H1 (cell line): ENCODE results near the gene RPS6KC1. TPM values are rescaled to one million over a fixed set of nuclear protein-coding genes. Genes with fewer than 3 reads are reported as not detected.

Source experiments
- CTCF ChIA-PET: fragments of 300-600 bp; sonication (Branson Sonifier 250); formaldehyde crosslinking; loops from one replicate; lab custom pipeline; 2021; ENCODE audit not compliant: partially characterized antibody; lab: Charles Lee
- POLR2A ChIA-PET: fragments of 300-600 bp; sonication (Branson Sonifier 250); formaldehyde crosslinking; loops from one replicate; lab custom pipeline; 2021; ENCODE audit warnings: inconsistent platforms; ENCODE audit not compliant: partially characterized antibody; lab: Charles Lee
- DNase-seq, 2 experiments: peaks; one replicate each; pipeline versions ENCODE4 v3.0.0 to v3.0.0-alpha.2; 2010 to 2022; ENCODE audit warnings: low spot score in 2 of 2, low read depth in 1 of 2, mixed read lengths in 1 of 2
- FAIRE-seq: peaks from 2 replicates; lab custom pipeline; 2011; peaks lifted over from hg19 to GRCh38; lab: Jason Lieb, UNC
- H2AFZ ChIP-seq: 2 replicates; pipeline ENCODE4 v1.8.1; 2012; ENCODE audit warnings: low read length, inconsistent platforms
- H2AK5ac ChIP-seq: 2 replicates; pipeline ENCODE4 v1.6.1; 2013; ENCODE audit warnings: low read depth, low read length
- H2BK120ac ChIP-seq: replicated peaks from 2 replicates; pipeline ENCODE3; 2013; ENCODE audit warnings: low read depth, low read length, inconsistent platforms
- H2BK12ac ChIP-seq: 2 replicates; pipeline ENCODE4 v1.6.1; 2013; ENCODE audit warnings: low read depth, low read length
- H2BK15ac ChIP-seq: 2 replicates; pipeline ENCODE4 v1.6.1; 2013; ENCODE audit warnings: low read length
- H2BK20ac ChIP-seq: 2 replicates; pipeline ENCODE4 v1.6.1; 2013; ENCODE audit warnings: low read length
- H2BK5ac ChIP-seq: 2 replicates; pipeline ENCODE4 v1.6.1; 2013; ENCODE audit warnings: low read depth, low read length
- H3K14ac ChIP-seq: 2 replicates; pipeline ENCODE4 v1.6.1; 2013; ENCODE audit warnings: inconsistent platforms; ENCODE audit not compliant: insufficient read length
- H3K18ac ChIP-seq: 2 replicates; pipeline ENCODE4 v1.6.1; 2013; ENCODE audit warnings: low read length; ENCODE audit errors: extremely low read depth
- H3K23ac ChIP-seq: 2 replicates; pipeline ENCODE4 v1.6.1; 2013; ENCODE audit warnings: inconsistent platforms; ENCODE audit not compliant: insufficient read length
- H3K23me2 ChIP-seq: 2 replicates; pipeline ENCODE4 v1.6.1; 2013; ENCODE audit warnings: low read depth, low read length
- H3K27ac ChIP-seq: 2 replicates; pipeline ENCODE4 v1.6.1; 2011; ENCODE audit warnings: low read depth, low read length, inconsistent platforms
- H3K27me3 ChIP-seq, 4 experiments: replicated peaks in 1 of 4; 1 replicate in 1 of 4; 2 replicates in 3 of 4; pipeline versions ENCODE4 v1.6.1 to v1.8.1; 2011 to 2013; ENCODE audit warnings: low read length in 3 of 4, mild to moderate bottlenecking in 3 of 4, inconsistent platforms in 2 of 4, mixed read lengths in 2 of 4, moderate library complexity in 1 of 4; ENCODE audit not compliant: control insufficient read depth in 3 of 4, insufficient read depth in 3 of 4; ENCODE audit errors: extremely low read depth in 1 of 4
- H3K36me3 ChIP-seq, 4 experiments: 2 replicates each; pipeline versions ENCODE4 v1.6.1 to v1.8.1; 2011 to 2013; ENCODE audit warnings: mild to moderate bottlenecking in 4 of 4, low read length in 3 of 4, moderate library complexity in 2 of 4, control low read depth in 1 of 4, inconsistent platforms in 1 of 4; ENCODE audit not compliant: insufficient read depth in 4 of 4, control insufficient read depth in 2 of 4
- H3K4ac ChIP-seq: replicated peaks from 2 replicates; pipeline ENCODE3; 2013; ENCODE audit warnings: low read length, low read depth, mixed read lengths, inconsistent platforms; ENCODE audit not compliant: insufficient read length
- H3K4me1 ChIP-seq, 4 experiments: replicated peaks in 1 of 4; 1 replicate in 1 of 4; 2 replicates in 3 of 4; pipeline versions ENCODE4 v1.6.1 to v1.8.1; 2011 to 2013; ENCODE audit warnings: low read length in 3 of 4, inconsistent platforms in 2 of 4, mixed read lengths in 1 of 4; ENCODE audit not compliant: insufficient read depth in 4 of 4, control insufficient read depth in 3 of 4
- H3K4me2 ChIP-seq, 2 experiments: 2 replicates each; pipeline versions ENCODE4 v1.6.1 to v1.8.1; 2011 to 2013; ENCODE audit warnings: low read depth in 2 of 2, low read length in 2 of 2, control low read depth in 1 of 2, inconsistent platforms in 1 of 2, mild to moderate bottlenecking in 1 of 2; ENCODE audit not compliant: insufficient read depth in 1 of 2
- H3K4me3 ChIP-seq, 4 experiments: fragments of 200-600, 300-600 bp in 1 of 4; sonication (generic), shearing (Covaris generic), sonication (Bioruptor Twin) in 1 of 4; 2 replicates each; pipeline versions ENCODE4 v1.5.1 to v1.8.1; 2011 to 2016; ENCODE audit warnings: low read length in 4 of 4, low read depth in 3 of 4, control low read depth in 2 of 4, inconsistent platforms in 2 of 4, mild to moderate bottlenecking in 2 of 4, mixed read lengths in 1 of 4, moderate library complexity in 1 of 4; ENCODE audit not compliant: insufficient read depth in 2 of 4; ENCODE audit errors: extremely low read depth in 1 of 4
- H3K56ac ChIP-seq: replicated peaks from 2 replicates; pipeline ENCODE3; 2013; ENCODE audit warnings: low read depth, mild to moderate bottlenecking, mixed read lengths, low read length, inconsistent platforms; ENCODE audit not compliant: insufficient read length
- H3K79me1 ChIP-seq: 2 replicates; pipeline ENCODE4 v1.6.1; 2013; ENCODE audit warnings: low read depth, low read length, control low read depth
- H3K79me2 ChIP-seq, 2 experiments: 2 replicates each; pipeline versions ENCODE4 v1.6.1 to v1.8.1; 2012 to 2013; ENCODE audit warnings: low read length in 2 of 2, mild to moderate bottlenecking in 2 of 2, inconsistent platforms in 1 of 2; ENCODE audit not compliant: insufficient read depth in 2 of 2, control insufficient read depth in 1 of 2
- H3K9ac ChIP-seq, 4 experiments: replicated peaks in 1 of 4; 1 replicate in 1 of 4; 2 replicates in 3 of 4; pipeline versions ENCODE4 v1.6.1 to v1.8.1; 2011 to 2013; ENCODE audit warnings: low read depth in 3 of 4, low read length in 3 of 4, control low read depth in 2 of 4, mild to moderate bottlenecking in 2 of 4, moderate library complexity in 2 of 4, inconsistent platforms in 1 of 4; ENCODE audit errors: extremely low read depth in 1 of 4
- H3K9me3 ChIP-seq, 2 experiments: 2 replicates each; pipeline versions ENCODE4 v1.6.1 to v1.8.1; 2012 to 2013; ENCODE audit warnings: mild to moderate bottlenecking in 2 of 2, moderate library complexity in 2 of 2, control low read depth in 1 of 2, inconsistent platforms in 1 of 2, low read depth in 1 of 2, low read length in 1 of 2, mixed read lengths in 1 of 2; ENCODE audit not compliant: insufficient read depth in 2 of 2
- H4K20me1 ChIP-seq, 2 experiments: replicated peaks in 1 of 2; 2 replicates each; pipeline versions ENCODE3 to v1.8.1; 2011 to 2013; ENCODE audit warnings: inconsistent platforms in 2 of 2, low read length in 2 of 2, mild to moderate bottlenecking in 1 of 2; ENCODE audit not compliant: insufficient read depth in 2 of 2, control insufficient read depth in 1 of 2
- H4K5ac ChIP-seq: 2 replicates; pipeline ENCODE4 v1.6.1; 2013; ENCODE audit warnings: low read length, low read depth, mixed read lengths, inconsistent platforms; ENCODE audit not compliant: insufficient read length
- H4K8ac ChIP-seq: 2 replicates; pipeline ENCODE4 v1.8.0; 2013; ENCODE audit warnings: mild to moderate bottlenecking, moderate library complexity, low read length, inconsistent platforms; ENCODE audit not compliant: insufficient read depth; ENCODE audit errors: extremely low read depth
- H4K91ac ChIP-seq: replicated peaks from 2 replicates; pipeline ENCODE3; 2013; ENCODE audit warnings: low read length, mixed read lengths, inconsistent platforms; ENCODE audit not compliant: insufficient read length
- BCL11A ChIP-seq, 2 experiments: IDR thresholded peaks; one replicate each; pipeline ENCODE4 v1.6.1; 2011; ENCODE audit warnings: low read depth in 2 of 2, low read length in 2 of 2, mild to moderate bottlenecking in 2 of 2
- BRCA1 ChIP-seq: IDR thresholded peaks from 2 replicates; pipeline ENCODE4 v1.6.1; 2012; ENCODE audit warnings: low read depth, low read length, improper control_type of control experiment
- CTBP2 ChIP-seq: IDR thresholded peaks from 2 replicates; pipeline ENCODE4 v1.7.0; 2011; ENCODE audit warnings: borderline replicate concordance, mild to moderate bottlenecking, moderate library complexity, mixed read lengths, low read length; ENCODE audit not compliant: insufficient read depth, insufficient read length
- POLR2AphosphoS5 ChIP-seq: IDR thresholded peaks from 2 replicates; pipeline ENCODE4 v1.6.1; 2011; ENCODE audit warnings: low read depth, low read length
- RAD21 ChIP-seq, 2 experiments: IDR thresholded peaks in 1 of 2; conservative IDR thresholded peaks in 1 of 2; 2 replicates each; pipeline ENCODE4 v1.6.1; 2011; ENCODE audit warnings: low read depth in 2 of 2, low read length in 2 of 2, improper control_type of control experiment in 1 of 2, inconsistent platforms in 1 of 2, mild to moderate bottlenecking in 1 of 2, moderate library complexity in 1 of 2
- TAF1 ChIP-seq: IDR thresholded peaks from 2 replicates; pipeline ENCODE4 v1.6.1; 2011; ENCODE audit warnings: mild to moderate bottlenecking, low read depth, low read length
- WGBS, 2 experiments: shearing (Covaris generic) in 1 of 2; methylation state at CpG; one replicate each; pipeline versions ENCODE4 v1.1.6 to v1.1.7; 2013 to 2015; ENCODE audit warnings: low lambda C conversion rate in 2 of 2, mixed read lengths in 2 of 2, inconsistent platforms in 1 of 2, low coverage in 1 of 2, missing lambda C conversion rate in 1 of 2; ENCODE audit not compliant: insufficient replicate concordance in 2 of 2, insufficient coverage in 1 of 2, insufficient read length in 1 of 2; ENCODE audit errors: extremely low coverage in 1 of 2, missing lambda C conversion rate in 1 of 2; 5-methylcytosine and 5-hydroxymethylcytosine counted together
- polyA plus RNA-seq, 7 experiments: library from polyadenylated mRNA; depleted of rRNA in 3 of 7; stranded (reverse) in 5 of 7; unstranded in 2 of 7; fragments of >200 nt in 5 of 7; fragments of 200-250 nt in 2 of 7; gene quantifications; 1 replicate in 5 of 7; 2 replicates in 1 of 7; 4 replicates in 1 of 7; pipeline versions ENCODE4 v1.2.1 to v1.2.3, GENCODE V29; 2011 to 2013; ENCODE audit warnings: missing spikeins in 2 of 7, mixed read lengths in 2 of 7
- total RNA-seq: library from RNA; stranded (reverse); fragmentation: NEBNext Ultra II Directional; extraction: Animal tissue kit (Norgen Biotek cat#: 25700); gene quantifications from 2 replicates; pipeline ENCODE4 v1.2.1, GENCODE V29; 2021
- TF ChIP-seq, protein P1 (sequence below): IDR thresholded peaks from 2 replicates; pipeline ENCODE4 v1.6.1; 2011; ENCODE audit warnings: low read depth, mild to moderate bottlenecking, low read length; ENCODE audit not compliant: insufficient read depth
- TF ChIP-seq, protein P2 (sequence below), 3 experiments: IDR thresholded peaks; 1 replicate in 2 of 3; 2 replicates in 1 of 3; pipeline versions ENCODE4 v1.5.1 to v1.6.1; 2011; ENCODE audit warnings: low read length in 3 of 3, mild to moderate bottlenecking in 3 of 3, inconsistent platforms in 2 of 3, low read depth in 1 of 3, moderate library complexity in 1 of 3; ENCODE audit not compliant: insufficient read depth in 1 of 3; ENCODE audit errors: control extremely low read depth in 1 of 3
- TF ChIP-seq, protein P3 (sequence below): IDR thresholded peaks from 2 replicates; pipeline ENCODE4 v1.6.1; 2012; ENCODE audit warnings: low read length, inconsistent platforms

The RPS6KC1 gene
- total and polyA plus RNA-seq, 2 of the 8 experiments (the other 6 are each of a cell fraction or from before 2014, with no cell fraction given) = 4.9 to 17.6 TPM

DNA sequence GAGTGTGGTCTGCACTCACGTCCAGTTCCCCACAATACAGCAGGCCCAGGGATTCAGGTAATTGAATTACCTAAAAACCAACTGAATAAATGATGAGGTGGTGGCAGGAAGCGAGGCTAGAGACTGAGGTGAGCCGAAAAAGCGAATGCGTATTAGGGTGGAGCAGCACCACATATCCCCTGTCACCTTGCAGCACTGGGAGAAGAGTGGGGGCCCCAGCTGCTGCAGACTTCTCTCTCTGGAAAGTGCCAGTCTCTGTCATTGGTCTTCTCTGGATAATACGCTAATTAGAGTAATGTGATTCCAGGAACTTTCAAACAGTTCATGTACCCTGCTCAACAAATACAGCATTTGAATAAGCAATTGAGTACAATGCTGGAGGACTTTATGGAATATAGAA is 199.0 kb downstream of the RPS6KC1 start:
- Histone ChIP-seq H3K4me1 (peaks cover 0 to 5% (median 2%) of the 10 kb centered on the region in 4 experiments; a peak in 2 of 7 replicates), H4K8ac (no peak overlapping the region), H3K4me3 (no peak overlapping the region), H3K36me3 (no peaks in the 10 kb centered on the region), H3K4ac (no peak overlapping the region), H3K23ac (no peak overlapping the region), H3K18ac (no peak overlapping the region), H2BK120ac (no peak overlapping the region), H3K79me2 (no peaks in the 10 kb centered on the region), H4K20me1 (no peaks in the 10 kb centered on the region), H3K9ac (no peak overlapping the region), H3K9me3 (no peaks in the 10 kb centered on the region), H2BK5ac (no peak overlapping the region), H3K4me2 (no peak overlapping the region), H2AK5ac (no peak overlapping the region), H2BK20ac (no peak overlapping the region), H4K5ac (no peak overlapping the region), H2BK15ac (no peak overlapping the region), H2AFZ (no peak overlapping the region), H3K23me2 (no peaks in the 10 kb centered on the region), H2BK12ac (no peak overlapping the region), H3K79me1 (no peaks in the 10 kb centered on the region), H4K91ac (no peak overlapping the region), H3K27ac (no peak overlapping the region), H3K14ac (no peak overlapping the region), H3K27me3 (no peaks in the 10 kb centered on the region), H3K56ac (no peak overlapping the region)
- DNase-seq = no peak
- FAIRE-seq = no peak
- ChIA-PET POLR2A (no interaction called here), CTCF (interaction anchor here (1.0 kb wide), 1 partner anchor 115 kb away, joined by 3 read pairs; no protein-coding TSS in a partner anchor)
- 88% methylated on average over 6 of the region's 6 CpGs; no CpG with 5 or more reads in 1 of the 2 experiments for WGBS, 2 experiments
- no peak for TF ChIP-seq TAF1
- TF ChIP-seq, protein P1, sequence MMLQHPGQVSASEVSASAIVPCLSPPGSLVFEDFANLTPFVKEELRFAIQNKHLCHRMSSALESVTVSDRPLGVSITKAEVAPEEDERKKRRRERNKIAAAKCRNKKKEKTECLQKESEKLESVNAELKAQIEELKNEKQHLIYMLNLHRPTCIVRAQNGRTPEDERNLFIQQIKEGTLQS = no peak
- TF ChIP-seq RAD21 (IDR thresholded peaks at IDR 0.05 in 1 of 2, conservative IDR thresholded peaks at IDR 0.05 in 1 of 2; ENCODE audit: low read depth in 2 of 2, low read length in 2 of 2) = no peak
- TF ChIP-seq BRCA1 = no peak
- no peak for TF ChIP-seq POLR2AphosphoS5
- TF ChIP-seq, protein P2, sequence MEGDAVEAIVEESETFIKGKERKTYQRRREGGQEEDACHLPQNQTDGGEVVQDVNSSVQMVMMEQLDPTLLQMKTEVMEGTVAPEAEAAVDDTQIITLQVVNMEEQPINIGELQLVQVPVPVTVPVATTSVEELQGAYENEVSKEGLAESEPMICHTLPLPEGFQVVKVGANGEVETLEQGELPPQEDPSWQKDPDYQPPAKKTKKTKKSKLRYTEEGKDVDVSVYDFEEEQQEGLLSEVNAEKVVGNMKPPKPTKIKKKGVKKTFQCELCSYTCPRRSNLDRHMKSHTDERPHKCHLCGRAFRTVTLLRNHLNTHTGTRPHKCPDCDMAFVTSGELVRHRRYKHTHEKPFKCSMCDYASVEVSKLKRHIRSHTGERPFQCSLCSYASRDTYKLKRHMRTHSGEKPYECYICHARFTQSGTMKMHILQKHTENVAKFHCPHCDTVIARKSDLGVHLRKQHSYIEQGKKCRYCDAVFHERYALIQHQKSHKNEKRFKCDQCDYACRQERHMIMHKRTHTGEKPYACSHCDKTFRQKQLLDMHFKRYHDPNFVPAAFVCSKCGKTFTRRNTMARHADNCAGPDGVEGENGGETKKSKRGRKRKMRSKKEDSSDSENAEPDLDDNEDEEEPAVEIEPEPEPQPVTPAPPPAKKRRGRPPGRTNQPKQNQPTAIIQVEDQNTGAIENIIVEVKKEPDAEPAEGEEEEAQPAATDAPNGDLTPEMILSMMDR (IDR thresholded peaks at IDR 0.05; ENCODE audit: control extremely low read depth in 1 of 3, insufficient read depth in 1 of 3, low read depth in 1 of 3, low read length in 3 of 3) = no peak
- TF ChIP-seq CTBP2 = no peak
- TF ChIP-seq, protein P3, sequence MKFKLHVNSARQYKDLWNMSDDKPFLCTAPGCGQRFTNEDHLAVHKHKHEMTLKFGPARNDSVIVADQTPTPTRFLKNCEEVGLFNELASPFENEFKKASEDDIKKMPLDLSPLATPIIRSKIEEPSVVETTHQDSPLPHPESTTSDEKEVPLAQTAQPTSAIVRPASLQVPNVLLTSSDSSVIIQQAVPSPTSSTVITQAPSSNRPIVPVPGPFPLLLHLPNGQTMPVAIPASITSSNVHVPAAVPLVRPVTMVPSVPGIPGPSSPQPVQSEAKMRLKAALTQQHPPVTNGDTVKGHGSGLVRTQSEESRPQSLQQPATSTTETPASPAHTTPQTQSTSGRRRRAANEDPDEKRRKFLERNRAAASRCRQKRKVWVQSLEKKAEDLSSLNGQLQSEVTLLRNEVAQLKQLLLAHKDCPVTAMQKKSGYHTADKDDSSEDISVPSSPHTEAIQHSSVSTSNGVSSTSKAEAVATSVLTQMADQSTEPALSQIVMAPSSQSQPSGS = no peak
- TF ChIP-seq BCL11A (IDR thresholded peaks at IDR 0.05; ENCODE audit: low read depth in 2 of 2, low read length in 2 of 2) = no peak
